Fibroblast of pulmonary artery (primary cell): ENCODE measurements around the gene PCDHB16.
A peak's percentile ranks its signal among the peaks of the same experiment; 100 is the strongest.
"Not testable (repeated sequence)": the region's sequence is repeated elsewhere in the genome, so short reads cannot be mapped to it uniquely, and the experiment has no call there.

Experiments used
- DNase-seq: peaks from one replicate; pipeline ENCODE4 v3.0.0-alpha.2; 2010; ENCODE audit warnings: low read depth
- H3K4me3 ChIP-seq: replicated peaks from 2 replicates; pipeline ENCODE4 v1.5.1; 2011; ENCODE audit warnings: low read depth, mild to moderate bottlenecking, control low read depth, low read length, moderate library complexity
- TF ChIP-seq, protein P1 (sequence below): IDR thresholded peaks from 2 replicates; pipeline ENCODE4 v1.5.1; 2011; ENCODE audit warnings: mild to moderate bottlenecking, control low read depth, low read length, inconsistent platforms; ENCODE audit errors: missing control alignments

The PCDHB16 gene

DNA sequence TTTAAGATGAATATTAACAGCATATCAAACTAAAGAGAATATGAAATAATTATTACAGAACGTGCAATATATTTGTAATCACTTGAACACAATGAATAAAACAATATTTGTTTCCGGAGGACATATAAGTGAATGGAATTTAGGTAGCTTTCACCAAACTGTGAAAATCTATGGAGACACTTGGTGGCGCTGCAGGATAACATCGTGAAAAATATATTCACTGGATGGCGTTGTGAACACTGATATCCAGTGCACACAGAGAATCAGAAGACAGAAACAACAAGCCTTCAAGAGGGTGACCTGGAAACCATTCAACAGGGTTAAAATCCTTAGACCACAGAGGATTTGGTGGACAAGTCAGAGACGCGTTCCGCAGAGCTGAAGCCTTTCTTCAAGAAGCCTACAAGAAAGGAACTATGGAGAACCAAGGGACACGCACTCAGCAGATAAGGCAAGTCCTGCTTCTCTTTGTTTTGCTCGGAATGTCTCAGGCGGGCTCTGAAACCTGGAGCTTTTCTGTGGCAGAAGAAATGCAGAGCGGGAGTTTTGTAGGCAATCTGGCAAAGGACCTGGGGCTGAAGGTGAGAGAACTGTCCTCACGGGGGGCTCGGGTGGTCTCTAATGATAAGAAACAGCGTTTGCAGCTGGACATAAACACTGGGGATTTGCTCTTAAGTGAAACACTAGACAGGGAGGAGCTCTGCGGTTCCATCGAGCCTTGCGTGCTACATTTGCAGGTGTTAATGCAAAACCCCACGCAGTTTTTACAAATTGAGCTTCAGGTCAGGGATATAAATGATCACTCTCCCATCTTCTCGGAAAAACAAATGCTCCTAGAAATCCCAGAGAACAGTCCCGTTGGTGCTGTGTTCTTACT lies 17.4 kb downstream of the PCDHB16 start, which contains the start of gene PCDHB11:
PCDHB11 (plus strand) TSS at position 269 of the 877 bp plus-strand sequence; CDS start at position 417, 148 bp downstream.
- no peak for DNase-seq
- TF ChIP-seq, protein P1, sequence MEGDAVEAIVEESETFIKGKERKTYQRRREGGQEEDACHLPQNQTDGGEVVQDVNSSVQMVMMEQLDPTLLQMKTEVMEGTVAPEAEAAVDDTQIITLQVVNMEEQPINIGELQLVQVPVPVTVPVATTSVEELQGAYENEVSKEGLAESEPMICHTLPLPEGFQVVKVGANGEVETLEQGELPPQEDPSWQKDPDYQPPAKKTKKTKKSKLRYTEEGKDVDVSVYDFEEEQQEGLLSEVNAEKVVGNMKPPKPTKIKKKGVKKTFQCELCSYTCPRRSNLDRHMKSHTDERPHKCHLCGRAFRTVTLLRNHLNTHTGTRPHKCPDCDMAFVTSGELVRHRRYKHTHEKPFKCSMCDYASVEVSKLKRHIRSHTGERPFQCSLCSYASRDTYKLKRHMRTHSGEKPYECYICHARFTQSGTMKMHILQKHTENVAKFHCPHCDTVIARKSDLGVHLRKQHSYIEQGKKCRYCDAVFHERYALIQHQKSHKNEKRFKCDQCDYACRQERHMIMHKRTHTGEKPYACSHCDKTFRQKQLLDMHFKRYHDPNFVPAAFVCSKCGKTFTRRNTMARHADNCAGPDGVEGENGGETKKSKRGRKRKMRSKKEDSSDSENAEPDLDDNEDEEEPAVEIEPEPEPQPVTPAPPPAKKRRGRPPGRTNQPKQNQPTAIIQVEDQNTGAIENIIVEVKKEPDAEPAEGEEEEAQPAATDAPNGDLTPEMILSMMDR = no peak

DNA sequence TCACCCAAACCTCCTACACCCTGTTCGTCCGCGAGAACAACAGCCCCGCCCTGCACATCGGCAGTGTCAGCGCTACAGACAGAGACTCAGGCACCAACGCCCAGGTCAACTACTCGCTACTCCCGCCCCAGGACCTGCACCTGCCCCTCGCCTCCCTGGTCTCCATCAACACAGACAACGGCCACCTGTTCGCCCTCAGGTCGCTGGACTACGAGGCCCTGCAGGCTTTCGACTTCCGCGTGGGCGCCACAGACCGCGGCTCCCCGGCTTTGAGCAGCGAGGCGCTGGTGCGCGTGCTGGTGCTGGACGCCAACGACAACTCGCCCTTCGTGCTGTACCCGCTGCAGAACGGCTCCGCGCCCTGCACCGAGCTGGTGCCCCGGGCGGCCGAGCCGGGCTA lies 18.9 kb downstream of the PCDHB16 start:
- H3K4me3 ChIP-seq, DNase-seq: not testable (repeated sequence)

More for the DNA sequence above, 17.4 kb downstream of the PCDHB16 start, which contains the start of gene PCDHB11:
- no peak within 1 kb of the TSS for H3K4me3 ChIP-seq

DNA sequence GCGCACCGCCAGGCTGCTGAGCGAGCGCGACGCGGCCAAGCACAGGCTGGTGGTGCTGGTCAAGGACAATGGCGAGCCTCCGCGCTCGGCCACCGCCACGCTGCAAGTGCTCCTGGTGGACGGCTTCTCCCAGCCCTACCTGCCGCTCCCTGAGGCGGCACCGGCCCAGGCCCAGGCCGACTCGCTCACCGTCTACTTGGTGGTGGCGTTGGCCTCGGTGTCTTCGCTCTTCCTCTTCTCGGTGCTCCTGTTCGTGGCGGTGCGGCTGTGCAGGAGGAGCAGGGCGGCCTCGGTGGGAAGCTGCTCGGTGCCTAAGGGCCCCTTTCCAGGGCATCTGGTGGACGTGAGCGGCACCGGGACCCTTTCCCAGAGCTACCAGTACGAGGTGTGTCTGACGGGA lies 19.5 kb downstream of the PCDHB16 start:
- not testable (repeated sequence) for DNase-seq, H3K4me3 ChIP-seq

DNA sequence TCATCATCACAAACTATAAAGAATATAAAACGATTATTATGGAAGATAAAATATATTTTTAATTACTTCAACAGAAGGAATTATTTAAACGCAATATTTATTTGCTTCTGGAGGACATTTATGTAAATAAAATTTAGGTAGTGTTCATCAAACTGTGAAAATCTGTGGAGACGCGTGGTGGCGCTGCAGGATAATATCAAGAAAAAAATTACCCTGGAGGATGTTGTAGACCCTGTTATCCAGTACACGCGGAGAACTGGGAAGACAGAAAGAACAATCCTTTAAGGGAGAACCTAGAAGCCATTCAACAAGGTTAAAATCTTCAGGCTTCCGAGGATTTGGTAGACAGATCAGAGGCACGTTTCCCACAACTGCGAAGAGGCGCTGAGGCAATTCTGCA lies 26.3 kb downstream of the PCDHB16 start, which contains the start of gene PCDHB12:
PCDHB12 (plus strand) TSS at position 242 of the 400 bp plus-strand sequence. CDS start 189 bp downstream, outside the sequence.
- TF ChIP-seq, protein P1 = no peak
- peak; percentile 7 for DNase-seq
- no peak within 1 kb of the TSS for H3K4me3 ChIP-seq

DNA sequence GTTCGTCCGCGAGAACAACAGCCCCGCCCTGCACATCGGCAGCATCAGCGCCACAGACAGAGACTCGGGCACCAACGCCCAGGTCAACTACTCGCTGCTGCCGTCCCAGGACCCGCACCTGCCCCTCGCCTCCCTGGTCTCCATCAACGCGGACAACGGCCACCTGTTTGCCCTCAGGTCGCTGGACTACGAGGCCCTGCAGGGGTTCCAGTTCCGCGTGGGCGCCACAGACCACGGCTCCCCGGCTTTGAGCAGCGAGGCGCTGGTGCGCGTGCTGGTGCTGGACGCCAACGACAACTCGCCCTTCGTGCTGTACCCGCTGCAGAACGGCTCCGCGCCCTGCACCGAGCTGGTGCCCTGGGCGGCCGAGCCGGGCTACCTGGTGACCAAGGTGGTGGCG lies 28.1 kb downstream of the PCDHB16 start:
- not testable (repeated sequence) for H3K4me3 ChIP-seq, DNase-seq

DNA sequence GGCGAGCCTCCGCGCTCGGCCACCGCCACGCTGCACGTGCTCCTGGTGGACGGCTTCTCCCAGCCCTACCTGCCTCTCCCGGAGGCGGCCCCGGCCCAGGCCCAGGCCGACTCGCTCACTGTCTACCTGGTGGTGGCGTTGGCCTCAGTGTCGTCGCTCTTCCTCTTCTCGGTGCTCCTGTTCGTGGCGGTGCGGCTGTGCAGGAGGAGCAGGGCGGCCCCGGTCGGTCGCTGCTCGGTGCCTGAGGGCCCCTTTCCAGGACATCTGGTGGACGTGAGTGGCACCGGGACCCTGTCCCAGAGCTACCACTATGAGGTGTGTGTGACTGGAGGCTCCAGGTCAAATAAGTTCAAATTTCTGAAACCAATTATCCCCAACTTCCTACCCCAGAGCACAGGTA lies 28.7 kb downstream of the PCDHB16 start:
- DNase-seq, H3K4me3 ChIP-seq: not testable (repeated sequence)

DNA sequence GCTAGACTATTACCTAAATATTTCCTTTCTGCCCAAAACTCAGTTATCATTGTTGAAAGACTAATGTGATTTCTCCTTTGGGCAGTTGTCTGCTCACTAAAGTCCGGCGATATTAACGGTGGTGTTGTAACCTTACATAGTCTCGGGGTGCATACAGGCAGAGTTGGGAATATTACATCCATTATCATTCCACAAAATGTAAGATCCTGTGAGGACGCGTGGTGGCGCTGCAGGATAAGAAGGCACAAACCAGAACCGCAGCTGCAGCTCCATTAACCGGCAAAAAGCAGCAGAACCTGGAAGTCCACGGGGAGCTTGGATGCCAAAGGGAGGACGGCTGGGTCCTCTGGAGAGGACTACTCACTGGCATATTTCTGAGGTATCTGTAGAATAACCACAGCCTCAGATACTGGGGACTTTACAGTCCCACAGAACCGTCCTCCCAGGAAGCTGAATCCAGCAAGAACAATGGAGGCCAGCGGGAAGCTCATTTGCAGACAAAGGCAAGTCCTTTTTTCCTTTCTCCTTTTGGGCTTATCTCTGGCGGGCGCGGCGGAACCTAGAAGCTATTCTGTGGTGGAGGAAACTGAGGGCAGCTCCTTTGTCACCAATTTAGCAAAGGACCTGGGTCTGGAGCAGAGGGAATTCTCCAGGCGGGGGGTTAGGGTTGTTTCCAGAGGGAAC lies 31.6 kb downstream of the PCDHB16 start, which contains the start of gene PCDHB13:
PCDHB13 (plus strand) TSS at position 264 of the 684 bp plus-strand sequence; CDS start at position 469, 205 bp downstream.
- peak within 1 kb of the TSS; percentile 7 for H3K4me3 ChIP-seq
- DNase-seq = peak; percentile 49

DNA sequence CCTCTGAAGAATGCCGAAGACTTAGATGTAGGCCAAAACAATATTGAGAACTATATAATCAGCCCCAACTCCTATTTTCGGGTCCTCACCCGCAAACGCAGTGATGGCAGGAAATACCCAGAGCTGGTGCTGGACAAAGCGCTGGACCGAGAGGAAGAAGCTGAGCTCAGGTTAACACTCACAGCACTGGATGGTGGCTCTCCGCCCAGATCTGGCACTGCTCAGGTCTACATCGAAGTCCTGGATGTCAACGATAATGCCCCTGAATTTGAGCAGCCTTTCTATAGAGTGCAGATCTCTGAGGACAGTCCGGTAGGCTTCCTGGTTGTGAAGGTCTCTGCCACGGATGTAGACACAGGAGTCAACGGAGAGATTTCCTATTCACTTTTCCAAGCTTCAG lies 32.4 kb downstream of the PCDHB16 start:
- DNase-seq = not testable (repeated sequence)

DNA sequence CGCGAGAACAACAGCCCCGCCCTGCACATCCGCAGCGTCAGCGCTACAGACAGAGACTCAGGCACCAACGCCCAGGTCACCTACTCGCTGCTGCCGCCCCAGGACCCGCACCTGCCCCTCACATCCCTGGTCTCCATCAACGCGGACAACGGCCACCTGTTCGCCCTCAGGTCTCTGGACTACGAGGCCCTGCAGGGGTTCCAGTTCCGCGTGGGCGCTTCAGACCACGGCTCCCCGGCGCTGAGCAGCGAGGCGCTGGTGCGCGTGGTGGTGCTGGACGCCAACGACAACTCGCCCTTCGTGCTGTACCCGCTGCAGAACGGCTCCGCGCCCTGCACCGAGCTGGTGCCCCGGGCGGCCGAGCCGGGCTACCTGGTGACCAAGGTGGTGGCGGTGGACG lies 33.3 kb downstream of the PCDHB16 start:
- DNase-seq, H3K4me3 ChIP-seq: not testable (repeated sequence)

More for the DNA sequence above, 32.4 kb downstream of the PCDHB16 start:
- not testable (repeated sequence) for H3K4me3 ChIP-seq

DNA sequence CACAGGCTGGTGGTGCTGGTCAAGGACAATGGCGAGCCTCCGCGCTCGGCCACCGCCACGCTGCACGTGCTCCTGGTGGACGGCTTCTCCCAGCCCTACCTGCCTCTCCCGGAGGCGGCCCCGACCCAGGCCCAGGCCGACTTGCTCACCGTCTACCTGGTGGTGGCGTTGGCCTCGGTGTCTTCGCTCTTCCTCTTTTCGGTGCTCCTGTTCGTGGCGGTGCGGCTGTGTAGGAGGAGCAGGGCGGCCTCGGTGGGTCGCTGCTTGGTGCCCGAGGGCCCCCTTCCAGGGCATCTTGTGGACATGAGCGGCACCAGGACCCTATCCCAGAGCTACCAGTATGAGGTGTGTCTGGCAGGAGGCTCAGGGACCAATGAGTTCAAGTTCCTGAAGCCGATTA lies 33.8 kb downstream of the PCDHB16 start:
- not testable (repeated sequence) for DNase-seq

DNA sequence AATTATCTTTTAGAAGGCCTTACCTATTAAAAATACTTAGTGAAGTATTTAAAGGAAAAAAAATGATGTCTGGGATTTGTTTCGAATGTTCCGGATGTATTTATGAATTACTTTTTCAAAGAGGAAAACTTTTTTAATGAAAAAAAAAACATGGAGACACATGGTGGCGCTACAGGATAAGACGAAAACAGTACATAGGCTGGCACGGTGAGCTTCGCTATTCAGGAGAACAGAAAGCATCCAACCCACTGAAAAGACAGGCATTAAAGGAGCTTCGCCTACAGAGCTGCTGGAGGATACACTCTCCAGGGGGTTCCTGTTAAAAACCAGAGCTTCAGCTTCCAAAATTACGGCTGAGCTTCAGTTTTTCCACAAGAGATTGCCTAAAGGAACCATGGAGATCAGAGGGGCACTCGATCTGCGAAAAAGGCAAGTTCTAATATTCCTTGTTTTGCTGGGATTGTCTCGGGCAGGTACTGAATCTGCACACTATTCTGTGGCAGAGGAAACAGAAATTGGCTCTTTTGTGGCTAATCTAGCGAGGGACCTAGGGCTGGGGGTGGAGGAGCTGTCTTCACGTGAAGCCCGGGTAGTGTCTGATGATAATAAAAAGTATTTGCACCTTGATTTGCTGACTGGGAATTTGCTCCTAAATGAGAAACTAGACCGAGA lies 41.1 kb downstream of the PCDHB16 start, which contains the start of gene PCDHB14:
PCDHB14 (plus strand) TSS at position 232 of the 672 bp plus-strand sequence; CDS start at position 395, 163 bp downstream.
- DNase-seq = peak; percentile 60
- peak within 1 kb of the TSS; percentile 47 for H3K4me3 ChIP-seq

More for the DNA sequence above, 33.8 kb downstream of the PCDHB16 start:
- H3K4me3 ChIP-seq = not testable (repeated sequence)

DNA sequence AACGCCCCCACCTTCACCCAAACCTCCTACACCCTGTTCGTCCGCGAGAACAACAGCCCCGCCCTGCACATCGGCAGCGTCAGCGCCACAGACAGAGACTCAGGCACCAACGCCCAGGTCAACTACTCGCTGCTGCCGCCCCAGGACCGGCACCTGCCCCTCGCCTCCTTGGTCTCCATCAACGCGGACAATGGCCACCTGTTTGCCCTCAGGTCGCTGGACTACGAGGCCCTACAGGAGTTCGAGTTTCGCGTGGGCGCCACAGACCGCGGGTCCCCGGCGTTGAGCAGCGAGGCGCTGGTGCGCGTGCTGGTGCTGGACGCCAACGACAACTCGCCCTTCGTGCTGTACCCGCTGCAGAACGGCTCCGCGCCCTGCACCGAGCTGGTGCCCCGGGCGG lies 42.7 kb downstream of the PCDHB16 start:
- H3K4me3 ChIP-seq, DNase-seq: not testable (repeated sequence)

More for the DNA sequence above, 41.1 kb downstream of the PCDHB16 start, which contains the start of gene PCDHB14:
- TF ChIP-seq, protein P1 = peak; percentile 20

DNA sequence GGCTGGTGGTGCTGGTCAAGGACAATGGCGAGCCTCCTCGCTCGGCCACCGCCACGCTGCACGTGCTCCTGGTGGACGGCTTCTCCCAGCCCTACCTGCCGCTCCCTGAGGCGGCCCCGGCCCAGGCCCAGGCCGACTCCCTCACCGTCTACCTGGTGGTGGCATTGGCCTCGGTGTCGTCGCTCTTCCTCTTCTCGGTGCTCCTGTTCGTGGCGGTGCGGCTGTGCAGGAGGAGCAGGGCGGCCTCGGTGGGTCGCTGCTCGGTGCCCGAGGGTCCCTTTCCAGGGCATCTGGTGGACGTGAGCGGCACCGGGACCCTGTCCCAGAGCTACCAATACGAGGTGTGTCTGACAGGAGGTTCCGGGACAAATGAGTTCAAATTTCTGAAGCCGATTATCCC lies 43.2 kb downstream of the PCDHB16 start:
- DNase-seq, H3K4me3 ChIP-seq: not testable (repeated sequence)
